Panc1 (cell line): ENCODE results near the gene EPHA6. TPM values are rescaled to one million over a fixed set of nuclear protein-coding genes. Genes with fewer than 3 reads are reported as not detected.

Experiments
- ATAC-seq: fragments of 200-7000 bp; cut with Tn5 transposase; 2 replicates; pipeline ENCODE4 v1.9.1; 2020; ENCODE audit warnings: mild to moderate bottlenecking, moderate library complexity
- BruUV-seq: library from RNA; stranded (reverse); fragments of 400-500 nt; replicated peaks from 2 replicates; lab custom pipeline; 2021; lab: Mats Ljungman, UMichigan
- CTCF ChIA-PET: fragments of 300-600 bp; sonication (Branson Sonifier 250); formaldehyde crosslinking; loops from one replicate; lab custom pipeline; 2022; ENCODE audit warnings: antibody characterized with exemption; lab: Charles Lee
- POLR2A ChIA-PET: fragments of 300-600 bp; sonication (Branson Sonifier 250); formaldehyde crosslinking; loops from one replicate; lab custom pipeline; 2022; ENCODE audit warnings: antibody characterized with exemption; lab: Charles Lee
- DNase-seq: peaks from one replicate; pipeline ENCODE4 v3.0.0-alpha.2; 2010; ENCODE audit warnings: low read depth, low spot score
- H3K27ac ChIP-seq: 2 replicates; pipeline ENCODE4 v1.5.1; 2011; ENCODE audit warnings: mild to moderate bottlenecking, low read length, inconsistent platforms
- H3K27me3 ChIP-seq: fragments of 200-500 bp; sonication (Bioruptor generic); 2 replicates; pipeline ENCODE4 v1.6.0; 2014; ENCODE audit warnings: low read length, inconsistent platforms; ENCODE audit not compliant: control insufficient read depth, insufficient read depth
- H3K36me3 ChIP-seq: fragments of 200-500 bp; sonication (Bioruptor generic); 2 replicates; pipeline ENCODE4 v1.5.1; 2014; ENCODE audit warnings: inconsistent platforms, mild to moderate bottlenecking, low read length, moderate library complexity; ENCODE audit not compliant: control insufficient read depth, insufficient read depth
- H3K4me1 ChIP-seq: 2 replicates; pipeline ENCODE4 v1.5.1; 2011; ENCODE audit warnings: inconsistent platforms, mild to moderate bottlenecking, low read length, moderate library complexity; ENCODE audit not compliant: control insufficient read depth, insufficient read depth
- H3K4me3 ChIP-seq, 2 experiments: 2 replicates each; pipeline ENCODE4 v1.5.1; 2011 to 2012; ENCODE audit warnings: low read depth in 2 of 2, low read length in 2 of 2, mild to moderate bottlenecking in 2 of 2, inconsistent platforms in 1 of 2, moderate library complexity in 1 of 2
- H3K9me3 ChIP-seq: fragments of 200-500 bp; sonication (Bioruptor generic); 2 replicates; pipeline ENCODE4 v1.5.1; 2014; ENCODE audit warnings: low read depth, mild to moderate bottlenecking, inconsistent platforms, low read length, moderate library complexity; ENCODE audit not compliant: control insufficient read depth, insufficient read depth
- POLR2AphosphoS5 ChIP-seq: IDR thresholded peaks from 2 replicates; pipeline ENCODE4 v1.6.1; 2012; ENCODE audit warnings: mild to moderate bottlenecking, low read depth, low read length, moderate library complexity
- SIN3A ChIP-seq: IDR thresholded peaks from 2 replicates; pipeline ENCODE4 v1.6.1; 2012; ENCODE audit warnings: low read depth, mild to moderate bottlenecking, low read length, moderate library complexity, borderline replicate concordance; ENCODE audit not compliant: insufficient read depth
- TCF7L2 ChIP-seq: IDR thresholded peaks from 2 replicates; pipeline ENCODE4 v1.6.1; 2011; ENCODE audit warnings: mild to moderate bottlenecking, low read depth, low read length, inconsistent platforms
- in situ Hi-C: cut with HindIII; loops from 2 replicates; pipeline ENCODE4 v1.10.0; 2016; ENCODE audit warnings: low sequenced_read_pairs, low pct_unique_long_range_greater_than_20kb
- intact Hi-C: fragments of 100-400 bp; cut with micrococcal nuclease; formaldehyde crosslinking; loops from one replicate; pipeline ENCODE4 v1.10.0; 2022; ENCODE audit not compliant: unreplicated experiment
- total RNA-seq: library from RNA; stranded (reverse); gene quantifications from one replicate; pipeline ENCODE4 v1.2.1, GENCODE V29; 2021; ENCODE audit not compliant: unreplicated experiment
- TF ChIP-seq, protein P1 (sequence below): fragments of 450-650 bp; IDR thresholded peaks from 2 replicates; pipeline ENCODE4 v1.5.1; 2017; ENCODE audit warnings: mild to moderate bottlenecking
- TF ChIP-seq, protein P2 (sequence below), 2 experiments: IDR thresholded peaks; 2 replicates each; pipeline ENCODE4 v1.6.1; 2011 to 2012; ENCODE audit warnings: low read depth in 2 of 2, control low read depth in 1 of 2, low read length in 1 of 2, mild to moderate bottlenecking in 1 of 2, moderate library complexity in 1 of 2; ENCODE audit not compliant: insufficient read depth in 1 of 2

Gene EPHA6
- total RNA-seq, 1 experiment from 2014 or later = 0.57 TPM

DNA sequence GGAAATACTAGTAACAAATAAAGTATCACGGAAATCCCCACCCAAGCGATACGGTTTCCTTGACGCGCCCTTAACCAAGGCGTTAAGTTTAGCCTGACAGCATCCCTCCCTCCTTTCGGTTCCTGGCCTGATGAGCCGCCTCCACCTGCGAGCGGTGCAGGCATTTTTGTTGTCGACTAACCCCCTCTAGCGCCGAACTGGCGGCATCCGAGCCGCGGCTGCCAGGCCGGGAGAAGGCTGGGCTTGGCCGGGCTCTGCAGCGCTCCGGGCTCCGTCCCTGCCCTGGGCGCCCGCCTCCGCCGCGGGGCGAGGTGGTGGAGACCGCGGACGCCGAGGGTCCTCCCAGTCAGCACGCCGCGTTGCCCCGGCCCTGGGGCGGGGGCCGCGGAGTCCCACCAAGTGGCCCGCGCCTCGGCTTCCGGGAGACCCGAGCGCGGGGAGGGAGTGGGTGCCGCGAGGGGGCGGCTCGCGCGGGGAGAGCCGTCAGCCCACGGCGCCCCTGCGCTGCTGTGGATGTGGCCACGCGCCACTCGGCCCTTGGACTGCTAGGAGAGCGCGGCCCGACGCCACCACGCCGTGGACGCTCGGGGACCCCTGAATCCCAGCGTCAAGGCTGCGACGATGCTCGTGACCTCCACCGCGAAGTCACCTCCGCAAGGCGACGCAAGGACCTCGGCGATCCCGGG is 1.1 kb upstream of the EPHA6 start:
- Histone ChIP-seq H3K9me3 (no peaks in the 10 kb centered on the region), H3K36me3 (no peaks in the 10 kb centered on the region), H3K4me1 (no peaks in the 10 kb centered on the region; the same call in 1 of the 2 replicates), H3K27me3 (peaks cover 4% of the 10 kb centered on the region; the same call in 1 of the 2 replicates), H3K4me3 (peak overlapping the region; percentile 41 to 46), H3K27ac (no peak overlapping the region)
- intact Hi-C loops (no loop called here), in situ Hi-C loops (no loop called here)
- DNase-seq = no peak
- ChIA-PET CTCF (no interaction called here), POLR2A (no interaction called here)
- ATAC-seq = peak; percentile 98
- TF ChIP-seq POLR2AphosphoS5 (no peak), TCF7L2 (no peak)
- TF ChIP-seq, protein P1, sequence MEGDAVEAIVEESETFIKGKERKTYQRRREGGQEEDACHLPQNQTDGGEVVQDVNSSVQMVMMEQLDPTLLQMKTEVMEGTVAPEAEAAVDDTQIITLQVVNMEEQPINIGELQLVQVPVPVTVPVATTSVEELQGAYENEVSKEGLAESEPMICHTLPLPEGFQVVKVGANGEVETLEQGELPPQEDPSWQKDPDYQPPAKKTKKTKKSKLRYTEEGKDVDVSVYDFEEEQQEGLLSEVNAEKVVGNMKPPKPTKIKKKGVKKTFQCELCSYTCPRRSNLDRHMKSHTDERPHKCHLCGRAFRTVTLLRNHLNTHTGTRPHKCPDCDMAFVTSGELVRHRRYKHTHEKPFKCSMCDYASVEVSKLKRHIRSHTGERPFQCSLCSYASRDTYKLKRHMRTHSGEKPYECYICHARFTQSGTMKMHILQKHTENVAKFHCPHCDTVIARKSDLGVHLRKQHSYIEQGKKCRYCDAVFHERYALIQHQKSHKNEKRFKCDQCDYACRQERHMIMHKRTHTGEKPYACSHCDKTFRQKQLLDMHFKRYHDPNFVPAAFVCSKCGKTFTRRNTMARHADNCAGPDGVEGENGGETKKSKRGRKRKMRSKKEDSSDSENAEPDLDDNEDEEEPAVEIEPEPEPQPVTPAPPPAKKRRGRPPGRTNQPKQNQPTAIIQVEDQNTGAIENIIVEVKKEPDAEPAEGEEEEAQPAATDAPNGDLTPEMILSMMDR = peak; percentile 82
- TF ChIP-seq, protein P2, sequence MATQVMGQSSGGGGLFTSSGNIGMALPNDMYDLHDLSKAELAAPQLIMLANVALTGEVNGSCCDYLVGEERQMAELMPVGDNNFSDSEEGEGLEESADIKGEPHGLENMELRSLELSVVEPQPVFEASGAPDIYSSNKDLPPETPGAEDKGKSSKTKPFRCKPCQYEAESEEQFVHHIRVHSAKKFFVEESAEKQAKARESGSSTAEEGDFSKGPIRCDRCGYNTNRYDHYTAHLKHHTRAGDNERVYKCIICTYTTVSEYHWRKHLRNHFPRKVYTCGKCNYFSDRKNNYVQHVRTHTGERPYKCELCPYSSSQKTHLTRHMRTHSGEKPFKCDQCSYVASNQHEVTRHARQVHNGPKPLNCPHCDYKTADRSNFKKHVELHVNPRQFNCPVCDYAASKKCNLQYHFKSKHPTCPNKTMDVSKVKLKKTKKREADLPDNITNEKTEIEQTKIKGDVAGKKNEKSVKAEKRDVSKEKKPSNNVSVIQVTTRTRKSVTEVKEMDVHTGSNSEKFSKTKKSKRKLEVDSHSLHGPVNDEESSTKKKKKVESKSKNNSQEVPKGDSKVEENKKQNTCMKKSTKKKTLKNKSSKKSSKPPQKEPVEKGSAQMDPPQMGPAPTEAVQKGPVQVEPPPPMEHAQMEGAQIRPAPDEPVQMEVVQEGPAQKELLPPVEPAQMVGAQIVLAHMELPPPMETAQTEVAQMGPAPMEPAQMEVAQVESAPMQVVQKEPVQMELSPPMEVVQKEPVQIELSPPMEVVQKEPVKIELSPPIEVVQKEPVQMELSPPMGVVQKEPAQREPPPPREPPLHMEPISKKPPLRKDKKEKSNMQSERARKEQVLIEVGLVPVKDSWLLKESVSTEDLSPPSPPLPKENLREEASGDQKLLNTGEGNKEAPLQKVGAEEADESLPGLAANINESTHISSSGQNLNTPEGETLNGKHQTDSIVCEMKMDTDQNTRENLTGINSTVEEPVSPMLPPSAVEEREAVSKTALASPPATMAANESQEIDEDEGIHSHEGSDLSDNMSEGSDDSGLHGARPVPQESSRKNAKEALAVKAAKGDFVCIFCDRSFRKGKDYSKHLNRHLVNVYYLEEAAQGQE (IDR thresholded peaks at IDR 0.05; ENCODE audit: insufficient read depth in 1 of 2, low read depth in 2 of 2, low read length in 1 of 2) = no peak
- BruUV-seq = no TSS peak

GRCh38 chr3:96814651-96815567 is 515 bp downstream of the EPHA6 start:
- H3K4me1 ChIP-seq = no peaks in the 10 kb centered on the region; the same call in 1 of the 2 replicates
- in situ Hi-C loops = no loop called here
- TF ChIP-seq, protein P1 = no peak
- TF ChIP-seq POLR2AphosphoS5 (no peak), TCF7L2 (no peak), SIN3A (no peak)
- TF ChIP-seq, protein P2 (IDR thresholded peaks at IDR 0.05; ENCODE audit: insufficient read depth in 1 of 2, low read depth in 2 of 2, low read length in 1 of 2) = no peak
- peaks cover 4% of the 10 kb centered on the region; the same call in 1 of the 2 replicates for H3K27me3 ChIP-seq
- intact Hi-C loops = no loop called here
- peak overlapping the region; percentile 5 to 19; a peak in 2 of 4 replicates for H3K4me3 ChIP-seq
- ChIA-PET CTCF (no interaction called here), POLR2A (no interaction called here)
- DNase-seq (no peak), ATAC-seq (no peak)
- H3K27ac ChIP-seq = no peak overlapping the region
- BruUV-seq = no TSS peak
- no peaks in the 10 kb centered on the region for H3K36me3 ChIP-seq
- H3K9me3 ChIP-seq = no peaks in the 10 kb centered on the region
